Activated CD8-positive, alpha-beta memory T cell treated with anti-CD3 and anti-CD28 coated beads, Interleukin-2, amount 10 ng/mL, durations not matched to agents 7 days and 5 days (primary cell): Measurements from ENCODE around the gene GABRB2. TPM values are rescaled to one million over a fixed set of nuclear protein-coding genes. Genes with fewer than 3 reads are reported as not detected.
"Not testable (repeated sequence)": the region's sequence is repeated elsewhere in the genome, so short reads cannot be mapped to it uniquely, and the experiment has no call there.

Experiments used
- ATAC-seq: fragments of 150-1000 bp; cut with Tn5 transposase; one replicate; pipeline ENCODE4 v1.10.0; 2021; ENCODE audit warnings: moderate library complexity
- CTCF ChIA-PET: fragments of 350-600 bp; sonication (Branson Sonifier 250); formaldehyde crosslinking; loops from one replicate; lab custom pipeline; 2021; ENCODE audit warnings: antibody characterized with exemption; lab: Charles Lee
- DNase-seq: peaks from one replicate; pipeline ENCODE4 v3.0.0-alpha.2; 2020
- H3K27ac Mint-ChIP-seq: one replicate; pipeline ENCODE4 v1.8.0; 2021; ENCODE audit warnings: mild to moderate bottlenecking, mixed read lengths
- H3K27me3 Mint-ChIP-seq: one replicate; pipeline ENCODE4 v1.8.0; 2021; ENCODE audit warnings: mixed read lengths
- H3K36me3 Mint-ChIP-seq: one replicate; pipeline ENCODE4 v1.8.0; 2021; ENCODE audit warnings: mild to moderate bottlenecking, mixed read lengths
- H3K4me1 Mint-ChIP-seq: one replicate; pipeline ENCODE4 v1.8.0; 2021; ENCODE audit warnings: mixed read lengths
- H3K4me3 Mint-ChIP-seq: one replicate; pipeline ENCODE4 v1.8.0; 2021; ENCODE audit warnings: mild to moderate bottlenecking, moderate library complexity, mixed read lengths
- H3K9me3 Mint-ChIP-seq: one replicate; pipeline ENCODE4 v1.8.0; 2022; ENCODE audit warnings: low read depth, mixed read lengths
- total RNA-seq, 2 experiments: library from RNA; stranded (reverse); gene quantifications; one replicate each; pipeline ENCODE4 v1.2.3, GENCODE V29; 2021

The GABRB2 gene
- total RNA-seq, 2 experiments from 2014 or later, result not detected

DNA sequence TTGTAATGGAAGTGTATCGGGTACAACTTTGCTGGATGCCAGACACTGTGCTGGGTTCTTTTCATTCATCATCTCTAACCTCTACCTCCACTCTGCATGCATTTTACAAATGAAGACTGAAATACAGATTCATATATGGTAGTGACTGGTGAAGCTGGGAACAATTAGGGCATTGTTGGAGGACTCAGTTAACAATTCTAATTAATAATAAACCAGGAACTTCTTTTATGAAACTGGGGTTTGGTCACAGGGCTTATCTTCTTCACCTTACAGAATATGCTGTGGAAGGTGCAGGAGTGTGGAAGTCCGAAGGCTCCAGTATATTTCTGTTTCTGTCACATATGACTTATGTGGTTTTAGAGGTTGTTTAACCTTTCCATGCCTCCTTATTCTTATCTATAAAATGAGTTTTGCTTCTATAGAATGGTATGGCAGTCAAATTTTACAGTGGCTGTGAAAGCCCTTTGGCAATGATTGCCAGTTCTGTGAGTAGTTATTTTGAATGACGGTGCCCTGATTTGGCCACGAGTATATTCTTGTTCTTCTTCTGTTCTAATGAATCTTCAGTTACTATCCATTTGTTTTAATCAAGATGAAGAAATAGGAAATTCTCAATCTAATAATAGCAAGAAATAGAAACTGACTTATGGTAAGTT, 284.7 kb downstream of the GABRB2 start:
- no peaks in the 10 kb centered on the region for H3K36me3 Mint-ChIP-seq
- no peak for ATAC-seq
- no peak overlapping the region for H3K4me3 Mint-ChIP-seq
- no peak overlapping the region for H3K27ac Mint-ChIP-seq
- DNase-seq, result no peak
- CTCF ChIA-PET, result no interaction called here
- H3K4me1 Mint-ChIP-seq, result no peaks in the 10 kb centered on the region
- H3K27me3 Mint-ChIP-seq, result no peaks in the 10 kb centered on the region
- H3K9me3 Mint-ChIP-seq, result peaks cover 2% of the 10 kb centered on the region

DNA sequence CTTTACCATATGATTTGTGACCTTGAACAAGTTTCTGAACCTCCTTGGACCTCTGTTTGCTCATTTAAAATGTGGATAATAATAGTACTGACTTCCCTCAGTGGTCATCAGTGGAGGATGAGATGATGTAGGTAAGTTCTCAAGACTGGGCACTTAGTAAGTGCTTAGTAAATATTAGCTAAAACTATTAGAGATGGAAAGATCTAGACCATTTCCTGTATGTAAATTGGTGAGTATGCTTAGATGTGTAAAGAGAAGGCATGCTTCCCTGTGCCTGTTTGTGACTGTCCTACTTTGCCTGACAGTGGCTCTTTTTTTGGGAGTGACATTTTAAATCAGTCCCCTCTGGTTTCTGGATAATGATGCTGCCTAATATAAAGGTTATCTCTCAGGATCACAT, 288.1 kb downstream of the GABRB2 start:
- H3K9me3 Mint-ChIP-seq, result no peaks in the 10 kb centered on the region
- no peak overlapping the region for H3K27ac Mint-ChIP-seq
- no peak for DNase-seq
- H3K4me3 Mint-ChIP-seq, result no peak overlapping the region
- no peaks in the 10 kb centered on the region for H3K27me3 Mint-ChIP-seq
- CTCF ChIA-PET, result no interaction called here
- no peak for ATAC-seq
- H3K36me3 Mint-ChIP-seq, result no peaks in the 10 kb centered on the region
- no peaks in the 10 kb centered on the region for H3K4me1 Mint-ChIP-seq

DNA sequence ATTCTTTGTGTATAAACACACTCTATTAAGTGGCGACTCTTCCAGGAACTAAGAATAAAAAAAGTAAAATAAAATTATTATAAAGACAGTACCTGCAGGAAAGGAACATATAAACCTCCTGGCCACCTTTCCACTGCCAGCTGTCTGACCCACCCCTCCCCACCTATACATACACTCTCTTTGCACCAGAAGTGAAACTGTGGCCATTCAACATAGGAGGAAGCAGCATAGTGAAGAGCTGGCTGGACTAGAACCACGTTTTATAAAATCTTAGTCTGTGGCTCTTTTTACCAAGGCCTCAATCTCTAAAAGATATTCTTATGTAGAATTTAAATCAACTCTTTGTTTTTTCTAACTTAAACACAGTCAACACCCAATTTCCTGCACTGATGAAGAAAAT, 289.6 kb downstream of the GABRB2 start:
- no peaks in the 10 kb centered on the region for H3K36me3 Mint-ChIP-seq
- no peak for ATAC-seq
- no peak overlapping the region for H3K27ac Mint-ChIP-seq
- no peaks in the 10 kb centered on the region for H3K9me3 Mint-ChIP-seq
- CTCF ChIA-PET, result no interaction called here
- no peaks in the 10 kb centered on the region for H3K27me3 Mint-ChIP-seq
- no peak overlapping the region for H3K4me3 Mint-ChIP-seq
- no peak for DNase-seq
- no peaks in the 10 kb centered on the region for H3K4me1 Mint-ChIP-seq

DNA sequence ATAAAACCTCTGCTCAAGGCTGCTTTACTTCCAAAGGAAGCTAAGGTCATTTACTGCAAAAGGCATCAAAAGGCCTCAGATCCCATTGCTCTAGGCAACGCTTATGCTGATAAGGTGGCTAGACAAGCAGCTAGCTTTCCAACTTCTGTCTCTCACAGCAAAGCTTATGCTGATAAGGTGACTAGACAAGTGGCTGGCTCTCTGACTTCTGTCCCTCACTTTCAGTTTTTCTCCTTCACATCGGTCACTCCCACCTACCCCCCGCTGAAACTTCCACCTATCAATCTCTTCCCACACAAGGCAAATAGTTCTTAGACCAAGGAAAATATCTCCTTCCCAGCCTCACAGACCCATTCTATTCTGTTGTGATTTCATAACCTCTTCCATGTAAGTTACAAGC, 293.6 kb downstream of the GABRB2 start:
- H3K4me3 Mint-ChIP-seq, H3K27ac Mint-ChIP-seq, H3K9me3 Mint-ChIP-seq, CTCF ChIA-PET, DNase-seq, H3K36me3 Mint-ChIP-seq, H3K4me1 Mint-ChIP-seq, ATAC-seq, H3K27me3 Mint-ChIP-seq: not testable (repeated sequence)

DNA sequence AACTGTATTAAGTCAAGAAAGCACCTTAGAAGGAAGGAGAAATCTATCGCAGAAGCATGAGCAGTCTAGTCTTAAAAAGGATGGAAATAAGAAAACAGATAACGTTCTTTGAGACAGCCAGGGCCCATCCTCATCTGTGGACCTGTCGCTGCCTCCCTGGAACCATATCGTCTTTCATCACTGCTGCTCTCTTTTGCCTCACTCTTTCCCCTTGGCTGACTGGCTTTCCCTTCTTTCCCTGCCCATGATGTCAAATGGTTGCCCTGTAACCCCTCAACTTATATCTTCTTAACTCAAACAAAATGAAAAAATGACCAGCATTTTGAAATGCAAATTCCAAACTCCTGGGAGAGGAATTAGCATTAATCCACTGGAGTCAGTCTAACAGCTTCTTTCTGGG, 299.8 kb downstream of the GABRB2 start:
- CTCF ChIA-PET, result no interaction called here
- DNase-seq (no peak), ATAC-seq (no peak)
- no peak overlapping the region for H3K27ac Mint-ChIP-seq
- H3K4me1 Mint-ChIP-seq, result no peaks in the 10 kb centered on the region
- H3K9me3 Mint-ChIP-seq, result no peaks in the 10 kb centered on the region
- H3K4me3 Mint-ChIP-seq, result no peak overlapping the region
- no peaks in the 10 kb centered on the region for H3K27me3 Mint-ChIP-seq
- H3K36me3 Mint-ChIP-seq, result no peaks in the 10 kb centered on the region

DNA sequence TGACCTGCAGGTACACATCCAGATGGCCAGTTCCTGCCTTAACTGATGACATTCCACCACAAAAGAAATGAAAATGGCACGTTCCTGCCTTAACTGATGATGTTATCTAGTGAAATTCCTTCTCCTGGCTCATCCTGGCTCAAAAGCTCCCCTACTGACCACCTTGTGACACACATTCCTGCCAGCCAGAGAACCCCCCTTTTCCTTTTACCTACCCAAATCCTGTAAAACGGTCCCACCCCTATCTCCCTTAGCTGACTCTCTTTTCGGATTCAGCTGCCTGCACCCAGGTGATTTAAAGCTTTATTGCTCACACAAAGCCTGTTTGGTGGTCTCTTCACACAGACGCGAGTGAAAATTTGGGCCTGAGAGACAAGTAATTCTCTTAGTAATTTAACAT, 300.7 kb downstream of the GABRB2 start:
- DNase-seq, H3K4me3 Mint-ChIP-seq, H3K27ac Mint-ChIP-seq, H3K27me3 Mint-ChIP-seq, H3K4me1 Mint-ChIP-seq, CTCF ChIA-PET, H3K36me3 Mint-ChIP-seq, ATAC-seq, H3K9me3 Mint-ChIP-seq: not testable (repeated sequence)

Other genes with a start within 250 kb of the GABRB2 start
- gene GABRA6, start 139.0 kb upstream of the GABRB2 start, total RNA-seq, result not detected